HFF-Myc (cell line): Measurements from ENCODE around the gene RASSF7.

ENCODE experiments used
- DNase-seq: peaks from one replicate; pipeline ENCODE4 v3.0.0-alpha.2; 2011; ENCODE audit warnings: low read depth; ENCODE audit errors: extremely low read depth
- H3K4me3 ChIP-seq: replicated peaks from 2 replicates; pipeline ENCODE4 v1.5.1; 2011; ENCODE audit warnings: low read depth, mild to moderate bottlenecking, control low read depth, low read length
- TF ChIP-seq, protein P1 (sequence below): IDR thresholded peaks from 2 replicates; pipeline ENCODE4 v1.5.1; 2012; ENCODE audit warnings: mild to moderate bottlenecking, low read depth, low read length, control low read depth; ENCODE audit errors: missing control alignments

The RASSF7 gene

DNA sequence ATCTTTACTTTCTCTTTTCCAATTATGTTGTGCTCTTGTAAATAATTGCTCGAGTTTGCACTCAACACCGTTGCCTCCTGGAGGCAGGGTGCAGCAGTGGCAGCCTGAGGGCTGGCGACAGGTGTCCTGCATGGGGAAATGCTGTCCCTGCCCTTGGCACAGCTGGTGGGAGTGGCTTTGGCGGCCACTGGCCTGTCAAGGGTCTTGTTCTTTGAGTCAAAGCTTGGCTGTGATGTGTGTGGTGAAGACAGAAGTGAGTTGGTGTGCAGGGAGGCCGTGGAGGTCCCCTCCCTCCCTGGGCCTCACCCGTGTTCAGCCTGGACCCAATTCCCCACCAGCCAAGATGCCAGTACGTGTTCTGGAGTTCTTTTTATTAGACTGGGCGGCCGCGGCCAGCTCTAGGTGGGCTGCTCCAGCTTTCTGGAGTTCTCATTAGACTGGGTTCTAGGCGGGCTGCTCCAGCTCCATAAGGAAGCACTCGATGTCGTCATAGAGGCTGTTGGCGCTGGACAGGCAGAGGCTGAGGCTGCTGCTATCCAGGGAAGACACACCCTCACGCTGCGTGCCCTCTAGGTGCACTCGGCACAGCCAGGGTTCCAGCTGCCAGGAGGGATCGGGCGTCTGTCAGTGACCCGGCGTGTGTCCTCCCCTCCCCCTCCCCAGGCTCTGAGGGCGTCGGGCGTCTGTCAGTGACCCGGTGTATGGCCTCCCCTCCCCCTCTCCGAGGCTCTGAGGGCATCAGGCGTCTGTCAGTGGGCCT lies 51.6 kb downstream of the RASSF7 start:
- DNase-seq, result no peak
- TF ChIP-seq, protein P1, sequence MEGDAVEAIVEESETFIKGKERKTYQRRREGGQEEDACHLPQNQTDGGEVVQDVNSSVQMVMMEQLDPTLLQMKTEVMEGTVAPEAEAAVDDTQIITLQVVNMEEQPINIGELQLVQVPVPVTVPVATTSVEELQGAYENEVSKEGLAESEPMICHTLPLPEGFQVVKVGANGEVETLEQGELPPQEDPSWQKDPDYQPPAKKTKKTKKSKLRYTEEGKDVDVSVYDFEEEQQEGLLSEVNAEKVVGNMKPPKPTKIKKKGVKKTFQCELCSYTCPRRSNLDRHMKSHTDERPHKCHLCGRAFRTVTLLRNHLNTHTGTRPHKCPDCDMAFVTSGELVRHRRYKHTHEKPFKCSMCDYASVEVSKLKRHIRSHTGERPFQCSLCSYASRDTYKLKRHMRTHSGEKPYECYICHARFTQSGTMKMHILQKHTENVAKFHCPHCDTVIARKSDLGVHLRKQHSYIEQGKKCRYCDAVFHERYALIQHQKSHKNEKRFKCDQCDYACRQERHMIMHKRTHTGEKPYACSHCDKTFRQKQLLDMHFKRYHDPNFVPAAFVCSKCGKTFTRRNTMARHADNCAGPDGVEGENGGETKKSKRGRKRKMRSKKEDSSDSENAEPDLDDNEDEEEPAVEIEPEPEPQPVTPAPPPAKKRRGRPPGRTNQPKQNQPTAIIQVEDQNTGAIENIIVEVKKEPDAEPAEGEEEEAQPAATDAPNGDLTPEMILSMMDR, result peak; percentile 22
- no peak overlapping the region for H3K4me3 ChIP-seq

GRCh38 chr11:612961-613300 lies 52.2 kb downstream of the RASSF7 start:
- DNase-seq, result no peak
- TF ChIP-seq, protein P1, result no peak

GRCh38 chr11:613369-613968 lies 52.7 kb downstream of the RASSF7 start:
- no peak overlapping the region for H3K4me3 ChIP-seq
- TF ChIP-seq, protein P1, result no peak
- DNase-seq, result no peak

More at GRCh38 chr11:612961-613300, 52.2 kb downstream of the RASSF7 start:
- no peak overlapping the region for H3K4me3 ChIP-seq
